Breast epithelium (tissue), 4 donors: ENCODE results near the gene GATAD2B. TPM values are rescaled to one million over a fixed set of nuclear protein-coding genes. Genes with fewer than 3 reads are reported as not detected.
A peak's percentile ranks its signal among the peaks of the same experiment; 100 is the strongest.

Experiments
- DNase-seq, 2 donors: peaks; one replicate each; pipeline ENCODE4 v3.0.0-alpha.2; 2019; ENCODE audit warnings: low spot score in 2 of 2
- H3K27ac ChIP-seq, 2 donors: fragments of 200-600 bp; sonication (generic) in 1 of 2; one replicate each; pipeline ENCODE4 v1.5.1; 2016 to 2019; ENCODE audit warnings: mild to moderate bottlenecking in 1 of 2
- H3K27me3 ChIP-seq, 2 donors: fragments of 200-600 bp; sonication (generic) in 1 of 2; one replicate each; pipeline versions ENCODE4 v1.5.1 to v1.6.0; 2017 to 2019; ENCODE audit warnings: control low read depth in 1 of 2, mild to moderate bottlenecking in 1 of 2
- H3K36me3 ChIP-seq: fragments of 200-600 bp; one replicate; pipeline ENCODE4 v1.5.1; 2019
- H3K4me1 ChIP-seq, 2 donors: fragments of 200-600 bp; sonication (generic); one replicate each; pipeline ENCODE4 v1.5.1; 2016 to 2019; ENCODE audit warnings: control low read depth in 1 of 2
- H3K4me3 ChIP-seq, 3 donors: fragments of 200-600 bp; sonication (generic); 1 replicate in 2 of 3; 2 replicates in 1 of 3; pipeline ENCODE4 v1.5.1; 2016 to 2019; ENCODE audit warnings: mild to moderate bottlenecking in 3 of 3, moderate library complexity in 2 of 3
- H3K9me3 ChIP-seq, 2 donors: fragments of 200-600 bp; sonication (generic) in 1 of 2; one replicate each; pipeline ENCODE4 v1.5.1; 2016 to 2019; ENCODE audit warnings: control low read depth in 1 of 2
- CTCF ChIP-seq, 3 donors: fragments of 450-650 bp; IDR thresholded peaks; one replicate each; pipeline ENCODE4 v1.5.1; 2016 to 2017; ENCODE audit warnings: antibody characterized with exemption in 3 of 3, mild to moderate bottlenecking in 3 of 3, moderate library complexity in 3 of 3
- POLR2A ChIP-seq: fragments of 450-650 bp; IDR thresholded peaks from one replicate; pipeline ENCODE4 v1.6.1; 2016; ENCODE audit warnings: antibody characterized with exemption, mild to moderate bottlenecking, moderate library complexity
- POLR2AphosphoS5 ChIP-seq, 3 donors: sonication (generic); formaldehyde crosslinking; IDR thresholded peaks; one replicate each; pipeline ENCODE4 v1.6.1; 2017; ENCODE audit warnings: antibody characterized with exemption in 3 of 3
- intact Hi-C: fragments of 100-400 bp; cut with DNase I; formaldehyde crosslinking; loops from one replicate; pipeline ENCODE4 v1.15.1; 2023; ENCODE audit warnings: low total_unique reads
- total RNA-seq, 3 donors: library from RNA; depleted of rRNA; stranded (reverse); fragments of >200 nt; gene quantifications; one replicate each; pipeline ENCODE4 v1.1.0, GENCODE V29; 2016

Gene GATAD2B
- total RNA-seq, 3 donors from 2014 or later = 18.7 to 21.2 (median 20.0) TPM

GRCh38 chr1:153795330-153795837 is 127.4 kb downstream of the GATAD2B start:
- intact Hi-C loops = loop anchor here (10.0 kb wide), 1 partner anchor 179 kb away; the partner anchor contains the start of gene JTB
- no peaks in the 10 kb centered on the region for H3K4me1 ChIP-seq
- no peak for TF ChIP-seq POLR2AphosphoS5 (IDR thresholded peaks at IDR 0.05)
- no peak for TF ChIP-seq POLR2A
- TF ChIP-seq CTCF (IDR thresholded peaks at IDR 0.05) = no peak
- no peak overlapping the region for H3K4me3 ChIP-seq
- no peak overlapping the region for H3K27ac ChIP-seq
- no peak for DNase-seq
- no peaks in the 10 kb centered on the region for H3K36me3 ChIP-seq
- H3K27me3 ChIP-seq = no peaks in the 10 kb centered on the region
- no peaks in the 10 kb centered on the region for H3K9me3 ChIP-seq

GRCh38 chr1:153794624-153795329 is 128.0 kb downstream of the GATAD2B start:
- H3K4me1 ChIP-seq = peaks cover 0 to 4% of the 10 kb centered on the region in 2 donors
- H3K27ac ChIP-seq = no peak overlapping the region
- TF ChIP-seq POLR2AphosphoS5 (IDR thresholded peaks at IDR 0.05) (no peak), CTCF (IDR thresholded peaks at IDR 0.05) (no peak), POLR2A (no peak)
- DNase-seq = no peak
- intact Hi-C loops = loop anchor here (10.0 kb wide), 1 partner anchor 180 kb away; the partner anchor contains the start of gene JTB
- H3K4me3 ChIP-seq = no peak overlapping the region
- no peaks in the 10 kb centered on the region for H3K9me3 ChIP-seq
- no peaks in the 10 kb centered on the region for H3K36me3 ChIP-seq
- no peaks in the 10 kb centered on the region for H3K27me3 ChIP-seq

- no peak overlapping the region for H3K27ac ChIP-seq
- no peaks in the 10 kb centered on the region for H3K9me3 ChIP-seq
- TF ChIP-seq POLR2AphosphoS5 (IDR thresholded peaks at IDR 0.05) (no peak), POLR2A (no peak), CTCF (IDR thresholded peaks at IDR 0.05) (no peak)
- no peaks in the 10 kb centered on the region for H3K36me3 ChIP-seq
- peaks cover 0 to 6% of the 10 kb centered on the region in 2 donors for H3K4me1 ChIP-seq
- no peak for DNase-seq
- intact Hi-C loops = loop anchor here (10.0 kb wide), 1 partner anchor 181 kb away; the partner anchor contains the start of gene JTB
- H3K27me3 ChIP-seq = no peaks in the 10 kb centered on the region
- no peak overlapping the region for H3K4me3 ChIP-seq
These were observed 128.7 kb downstream of the GATAD2B start for GRCh38 chr1:153793973-153794615.

- TF ChIP-seq POLR2AphosphoS5 (IDR thresholded peaks at IDR 0.05) (no peak), CTCF (IDR thresholded peaks at IDR 0.05) (no peak), POLR2A (no peak)
- intact Hi-C loops = loop anchor here (10.0 kb wide), 1 partner anchor 181 kb away; the partner anchor contains the start of gene JTB
- Histone ChIP-seq H3K9me3 (no peaks in the 10 kb centered on the region), H3K4me1 (peaks cover 0 to 6% of the 10 kb centered on the region in 2 donors), H3K36me3 (no peaks in the 10 kb centered on the region), H3K27me3 (no peaks in the 10 kb centered on the region), H3K4me3 (no peak overlapping the region), H3K27ac (no peak overlapping the region)
- peak in 1 of 2 donors; percentile 48 for DNase-seq
These were observed 129.4 kb downstream of the GATAD2B start for GRCh38 chr1:153793261-153793972.
